Subcutaneous adipose tissue (tissue), 4 donors: ENCODE data around the gene VWA1. TPM values are rescaled to one million over a fixed set of nuclear protein-coding genes. Genes with fewer than 3 reads are reported as not detected.

Experiments
- total RNA-seq, 4 donors: library from RNA; depleted of rRNA; stranded (reverse); fragments of >200 nt; gene quantifications; one replicate each; pipeline ENCODE4 v1.1.0, GENCODE V29; 2016
- TF ChIP-seq, protein P1 (sequence below): fragments of 450-650 bp; IDR thresholded peaks from one replicate; pipeline ENCODE4 v1.5.1; 2016; ENCODE audit warnings: low read depth, mild to moderate bottlenecking, control low read depth, antibody characterized with exemption, moderate library complexity

VWA1 gene
- total RNA-seq, 4 donors from 2014 or later, result 6.0 to 21.3 (median 10.3) TPM

GRCh38 chr1:1470626-1471388 lies 35.3 kb downstream of the VWA1 start:
- TF ChIP-seq, protein P1, sequence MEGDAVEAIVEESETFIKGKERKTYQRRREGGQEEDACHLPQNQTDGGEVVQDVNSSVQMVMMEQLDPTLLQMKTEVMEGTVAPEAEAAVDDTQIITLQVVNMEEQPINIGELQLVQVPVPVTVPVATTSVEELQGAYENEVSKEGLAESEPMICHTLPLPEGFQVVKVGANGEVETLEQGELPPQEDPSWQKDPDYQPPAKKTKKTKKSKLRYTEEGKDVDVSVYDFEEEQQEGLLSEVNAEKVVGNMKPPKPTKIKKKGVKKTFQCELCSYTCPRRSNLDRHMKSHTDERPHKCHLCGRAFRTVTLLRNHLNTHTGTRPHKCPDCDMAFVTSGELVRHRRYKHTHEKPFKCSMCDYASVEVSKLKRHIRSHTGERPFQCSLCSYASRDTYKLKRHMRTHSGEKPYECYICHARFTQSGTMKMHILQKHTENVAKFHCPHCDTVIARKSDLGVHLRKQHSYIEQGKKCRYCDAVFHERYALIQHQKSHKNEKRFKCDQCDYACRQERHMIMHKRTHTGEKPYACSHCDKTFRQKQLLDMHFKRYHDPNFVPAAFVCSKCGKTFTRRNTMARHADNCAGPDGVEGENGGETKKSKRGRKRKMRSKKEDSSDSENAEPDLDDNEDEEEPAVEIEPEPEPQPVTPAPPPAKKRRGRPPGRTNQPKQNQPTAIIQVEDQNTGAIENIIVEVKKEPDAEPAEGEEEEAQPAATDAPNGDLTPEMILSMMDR, result no peak

DNA sequence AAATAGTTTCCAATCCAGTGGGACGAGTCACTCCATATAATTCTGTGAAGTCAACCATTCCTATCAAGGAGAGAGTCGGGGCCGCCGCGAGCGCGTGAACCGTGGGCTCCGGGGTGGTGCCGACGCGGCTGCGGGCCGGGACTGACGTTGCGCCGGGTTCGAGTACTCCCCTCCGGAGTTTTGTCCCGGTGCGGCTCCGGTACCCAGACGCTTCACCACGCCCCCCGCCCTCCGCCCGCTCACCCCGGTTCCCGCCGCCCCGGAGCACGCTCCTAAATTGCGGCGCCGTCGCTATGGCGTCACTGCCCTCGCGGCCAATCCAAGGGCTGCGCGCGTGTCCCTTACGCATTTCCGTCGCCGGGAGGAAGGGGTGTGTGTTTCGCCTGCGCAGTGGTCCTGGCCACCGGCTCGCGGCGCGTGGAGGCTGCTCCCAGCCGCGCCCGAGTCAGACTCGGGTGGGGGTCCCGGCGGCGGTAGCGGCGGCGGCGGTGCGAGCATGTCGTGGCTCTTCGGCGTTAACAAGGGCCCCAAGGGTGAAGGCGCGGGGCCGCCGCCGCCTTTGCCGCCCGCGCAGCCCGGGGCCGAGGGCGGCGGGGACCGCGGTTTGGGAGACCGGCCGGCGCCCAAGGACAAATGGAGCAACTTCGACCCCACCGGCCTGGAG lies 36.0 kb downstream of the VWA1 start, which contains the start of gene ATAD3B:
ATAD3B (plus strand) TSS at position 377 of the 664 bp plus-strand sequence; CDS start at position 497, 120 bp downstream.
- TF ChIP-seq, protein P1, result no peak

- TF ChIP-seq, protein P1, result no peak
Measured at GRCh38 chr1:1477206-1477605, 41.7 kb downstream of the VWA1 start.

DNA sequence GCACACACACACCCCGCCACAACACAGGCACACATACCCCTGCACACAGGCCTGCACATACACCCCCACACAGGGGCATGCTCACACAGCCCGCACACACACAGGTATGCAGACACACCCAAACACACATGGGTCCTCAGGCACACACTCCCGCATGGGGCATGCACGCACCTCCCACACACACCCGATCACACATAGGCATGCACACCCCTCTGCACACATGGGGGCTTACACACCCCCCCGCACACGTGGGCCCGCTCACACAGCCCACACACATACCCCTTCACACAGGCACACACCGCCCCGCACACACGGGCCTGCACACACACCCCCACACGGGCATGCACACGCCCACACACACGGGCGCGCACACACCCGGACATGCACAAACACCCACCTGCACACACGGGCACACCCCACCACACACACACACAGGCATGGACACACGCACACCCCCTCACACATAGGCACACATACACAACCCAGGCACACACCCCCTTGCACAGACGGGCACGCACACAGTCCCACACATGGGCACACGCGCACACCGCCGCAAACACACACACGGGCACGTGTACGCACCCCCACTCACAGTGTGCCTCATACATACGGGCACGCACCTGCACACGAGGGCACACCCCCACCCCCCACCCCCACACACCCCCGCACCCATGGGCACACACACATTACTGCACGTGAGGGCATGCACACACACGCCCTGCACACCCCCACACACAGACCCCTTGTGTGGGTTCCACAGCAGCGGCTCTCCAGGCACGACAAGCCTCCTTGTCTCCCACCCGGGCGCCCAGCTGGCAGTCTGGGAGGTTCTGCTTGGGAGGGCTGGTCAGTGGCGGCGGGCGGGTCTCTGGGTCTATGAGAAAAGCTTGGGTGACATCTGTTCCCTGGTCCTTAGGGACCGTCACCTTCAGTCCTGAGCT lies 44.3 kb downstream of the VWA1 start:
- TF ChIP-seq, protein P1, result no peak

DNA sequence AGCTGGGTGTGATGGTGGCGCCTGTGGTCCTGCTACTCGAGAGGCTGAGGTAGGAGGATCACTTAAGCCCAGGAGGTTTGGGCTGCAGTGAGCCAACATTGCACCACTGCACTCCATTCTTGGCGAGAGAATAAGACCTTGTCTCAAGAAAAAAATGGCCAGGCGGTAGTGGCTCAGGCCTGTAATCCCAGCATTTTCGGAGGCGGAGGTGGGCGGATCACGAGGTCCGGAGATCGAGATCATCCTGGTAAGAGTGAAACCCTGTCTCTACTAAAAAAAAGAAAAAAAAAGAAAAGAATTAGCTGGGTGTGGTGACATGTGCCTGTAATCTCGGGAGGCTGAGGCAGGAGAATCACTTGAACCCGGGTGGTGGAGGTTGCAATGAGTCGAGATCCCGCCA lies 47.4 kb downstream of the VWA1 start:
- TF ChIP-seq, protein P1, result no peak

- TF ChIP-seq, protein P1, result no peak
Measured at GRCh38 chr1:1483714-1484113, 48.2 kb downstream of the VWA1 start.

GRCh38 chr1:1487701-1488100 lies 52.2 kb downstream of the VWA1 start:
- TF ChIP-seq, protein P1, result no peak
